Activated CD8-positive, alpha-beta memory T cell treated with anti-CD3 and anti-CD28 coated beads, Interleukin-2, amount 50 U/mL, for 1 hour (primary cell): ENCODE data around the gene EEF1AKMT3.
A peak's percentile ranks its signal among the peaks of the same experiment; 100 is the strongest.
"Not testable (repeated sequence)": the region's sequence is repeated elsewhere in the genome, so short reads cannot be mapped to it uniquely, and the experiment has no call there.

Source experiments
- DNase-seq: peaks from one replicate; pipeline ENCODE4 v3.0.0-alpha.2; 2020; ENCODE audit errors: extremely low read depth

Gene EEF1AKMT3

DNA sequence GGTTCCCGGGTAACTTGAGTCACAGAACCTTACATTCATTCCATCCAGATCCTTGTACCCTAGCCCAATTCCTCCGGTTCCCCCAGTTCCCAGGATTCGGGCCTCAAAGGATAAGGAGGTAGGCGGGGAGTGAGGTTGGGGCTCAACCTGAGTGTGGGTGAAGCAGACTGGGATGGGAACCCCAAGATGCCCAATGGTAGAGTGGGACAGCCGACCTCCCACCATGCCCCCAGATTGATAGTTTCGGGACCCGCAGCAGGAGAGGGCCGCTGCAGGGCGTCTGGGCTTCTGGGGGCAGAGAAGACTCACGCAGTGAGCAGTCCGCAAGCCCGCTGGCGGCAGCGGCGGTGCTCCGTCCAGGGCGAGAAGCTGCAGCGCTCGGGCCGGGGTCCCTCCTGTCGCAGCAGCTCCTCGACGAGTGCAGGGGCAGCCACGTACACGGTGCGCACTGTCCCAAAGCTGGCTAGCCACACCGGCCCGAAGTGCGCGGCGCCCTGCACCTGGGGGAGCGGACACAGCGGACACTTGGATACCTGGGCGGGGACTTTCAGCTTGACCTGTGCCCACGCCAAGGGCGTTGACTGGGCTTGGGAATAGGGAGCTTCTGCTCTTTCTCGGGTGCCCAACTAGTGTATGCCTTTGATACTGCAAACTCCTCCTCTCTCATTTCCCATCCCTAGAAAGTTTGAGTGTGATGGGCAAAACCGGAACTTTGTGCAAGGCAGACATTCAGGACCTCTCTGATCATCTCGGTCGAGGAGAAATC, 6.5 kb upstream of the EEF1AKMT3 start:
- no peak for DNase-seq

DNA sequence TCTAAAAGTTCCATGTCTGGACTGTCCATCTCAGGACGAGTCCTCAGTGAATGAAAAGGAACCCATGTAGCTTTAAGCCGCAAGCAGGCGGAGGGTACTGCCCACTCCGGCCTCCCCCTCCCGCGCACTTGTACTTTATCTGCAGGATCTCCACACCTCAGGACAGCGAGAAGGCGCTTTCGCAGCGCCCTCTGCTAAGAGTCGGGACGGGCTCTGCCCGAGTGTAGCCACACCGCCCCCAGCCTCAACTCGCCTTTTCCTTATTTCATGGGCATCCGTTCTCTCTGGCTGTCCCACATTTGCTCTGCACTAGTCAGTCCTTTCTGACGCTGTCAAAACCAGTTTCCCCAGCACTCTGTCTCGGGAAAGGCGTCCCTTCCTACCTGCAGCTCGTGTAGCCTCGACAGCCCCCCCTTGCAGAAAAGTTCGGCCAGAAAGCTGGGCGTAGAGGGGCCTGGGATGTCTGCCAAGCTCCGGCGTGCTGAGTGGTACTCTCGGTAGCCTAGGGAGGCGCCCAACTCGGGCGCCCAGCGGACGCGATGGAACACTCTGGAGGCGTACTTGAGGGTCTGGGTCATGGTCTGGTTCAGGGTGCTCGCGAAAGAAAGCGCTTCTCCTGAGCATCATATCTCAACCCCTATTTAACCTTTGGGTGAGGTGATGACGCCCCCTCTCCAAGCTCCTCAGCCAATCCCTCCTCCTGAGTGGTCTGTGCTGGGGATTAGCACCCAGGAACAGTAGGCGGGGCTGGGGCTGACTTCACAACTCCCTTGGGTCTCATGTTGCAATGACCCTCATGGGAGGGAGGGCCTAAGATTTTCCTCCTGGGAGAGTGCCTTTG, 5.7 kb upstream of the EEF1AKMT3 start, which contains the start of gene CYP27B1:
Gene CYP27B1 (minus strand): TSS at position 615 of the 841 bp plus-strand sequence. CDS start 37 bp downstream, at position 578.
- no peak for DNase-seq

DNA sequence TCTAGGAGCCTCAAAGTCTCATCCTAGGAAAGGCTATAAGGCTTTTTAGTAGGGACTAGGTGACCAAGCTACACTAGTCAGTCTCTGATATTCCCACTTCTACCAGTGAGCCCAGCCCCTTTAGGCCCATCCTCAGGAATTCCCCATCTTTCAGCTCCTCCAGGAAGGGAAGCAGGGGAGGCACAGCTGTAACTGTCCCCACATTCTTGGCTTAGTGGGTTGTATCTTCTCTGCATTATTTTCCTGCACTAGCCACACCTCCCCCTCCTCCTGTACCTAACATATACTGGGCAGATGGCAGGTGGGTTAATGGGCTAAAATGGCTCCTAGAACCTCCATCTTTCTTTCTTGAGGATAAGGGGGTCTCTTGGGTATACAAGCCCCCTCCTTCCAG, 5.1 kb upstream of the EEF1AKMT3 start:
- DNase-seq = no peak

DNA sequence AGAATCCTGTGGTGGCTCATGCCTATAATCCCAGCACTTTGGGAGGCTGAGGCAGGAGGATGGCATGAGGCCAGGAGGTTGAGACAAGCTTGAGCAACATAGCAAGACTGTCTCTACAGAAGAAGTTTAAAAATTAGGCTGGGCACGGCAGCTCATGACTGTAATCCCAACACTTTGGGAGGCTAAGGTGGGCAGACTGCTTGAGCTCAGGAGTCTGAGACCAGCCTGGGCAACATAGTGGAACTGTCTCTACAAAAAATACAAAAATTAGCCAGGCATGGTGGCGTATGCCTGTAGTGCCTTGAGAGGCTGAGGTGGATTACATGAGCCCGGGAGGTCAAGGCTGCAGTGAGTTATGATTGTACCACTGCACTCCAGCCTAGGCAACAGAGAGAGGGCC, 4.5 kb upstream of the EEF1AKMT3 start:
- DNase-seq = no peak

DNA sequence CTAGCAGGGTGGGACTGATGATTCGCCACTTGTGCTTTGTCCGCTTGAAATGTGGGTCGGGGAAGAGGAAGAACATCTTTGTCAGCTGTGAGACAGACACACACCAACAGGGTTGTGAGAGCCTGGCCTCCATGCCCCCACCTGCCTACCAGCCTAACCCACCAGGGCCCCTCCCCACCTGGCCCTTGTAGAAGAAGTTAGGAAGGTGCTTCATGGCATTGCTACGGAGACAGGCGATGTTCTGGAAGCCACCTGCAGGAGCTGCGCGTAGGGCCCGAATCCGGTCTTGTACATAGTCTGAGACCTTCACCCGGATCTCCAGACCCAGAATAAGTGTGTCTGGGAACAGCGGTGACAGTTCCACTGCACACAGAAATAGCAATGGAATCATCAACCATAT, 2.8 kb upstream of the EEF1AKMT3 start:
- DNase-seq = no peak

DNA sequence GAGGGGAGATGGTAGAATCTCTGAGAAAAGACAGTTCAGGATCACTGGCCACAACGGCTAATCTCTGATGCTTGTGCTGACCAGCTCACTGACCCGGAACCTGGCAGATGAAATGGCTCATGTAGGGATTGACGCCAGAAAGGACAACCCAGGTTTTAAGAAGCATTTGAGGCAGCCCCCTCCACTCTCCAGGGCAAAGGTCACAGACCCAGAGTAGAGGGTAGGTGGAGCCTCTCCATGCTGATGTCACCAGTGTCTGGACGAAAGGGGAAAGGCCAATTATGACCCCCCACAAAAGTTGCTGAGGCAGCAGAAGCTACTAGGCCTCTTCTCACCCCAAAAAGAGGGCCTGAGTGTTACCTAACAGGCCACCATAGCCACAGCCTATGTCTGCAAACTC, 1.7 kb upstream of the EEF1AKMT3 start:
- no peak for DNase-seq

DNA sequence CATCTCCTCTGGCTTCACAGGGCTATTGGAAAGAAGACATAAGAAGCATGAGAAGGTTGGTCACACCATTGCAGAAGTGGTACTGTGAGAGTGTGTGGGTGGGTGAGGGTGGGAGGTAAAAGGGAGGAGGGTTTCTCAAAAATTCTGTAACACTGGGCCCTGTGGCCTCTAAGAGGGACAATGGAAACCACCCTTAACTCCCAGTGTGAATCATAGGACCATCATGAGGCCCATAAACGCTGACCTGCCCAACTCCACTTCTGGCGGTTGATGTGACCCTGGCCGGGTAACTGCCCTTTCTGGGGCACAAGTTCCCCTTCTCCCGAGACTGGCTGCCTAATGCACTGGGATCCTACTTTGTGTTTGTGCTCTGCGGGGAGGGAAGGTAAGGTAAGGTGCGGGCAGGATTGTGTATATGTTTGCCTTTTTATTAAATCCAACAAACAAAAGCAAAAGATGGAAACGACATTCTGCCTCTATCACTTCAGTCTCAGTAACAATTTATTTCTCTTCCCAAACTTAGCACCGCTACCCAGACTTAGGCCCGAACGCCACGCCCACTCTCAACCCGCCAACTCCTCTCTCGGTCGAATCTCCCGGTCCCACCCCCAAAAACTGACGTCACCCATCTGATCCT, 1.1 kb upstream of the EEF1AKMT3 start:
- DNase-seq = peak; percentile 68

DNA sequence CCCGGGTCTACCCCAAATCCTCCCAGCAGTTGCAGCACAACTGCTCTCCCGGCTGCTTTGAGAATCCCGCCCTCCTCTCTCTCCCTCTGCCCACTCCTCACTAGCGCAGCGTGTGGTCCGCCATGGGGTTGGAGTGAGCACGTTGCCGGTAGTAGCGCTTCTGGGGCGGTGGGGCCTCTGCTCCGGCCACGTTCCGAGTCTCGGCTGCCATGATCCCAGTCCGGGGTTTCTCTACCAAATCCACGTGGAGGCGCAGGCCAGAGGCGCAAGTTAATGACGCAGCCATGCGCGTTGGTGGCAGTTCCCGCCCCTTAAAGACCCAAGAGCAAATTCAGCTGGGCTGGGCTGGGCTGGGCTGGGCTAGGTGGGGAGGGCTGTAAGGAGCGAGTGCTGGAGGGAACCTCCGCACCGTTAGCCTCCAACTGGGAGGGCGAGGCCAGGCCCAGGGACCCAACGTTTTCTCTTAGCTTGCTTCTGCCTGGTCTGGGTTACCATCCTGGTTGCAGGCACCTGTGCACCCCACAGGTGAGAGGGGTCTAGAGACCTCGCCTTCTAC, 463 bp upstream of the EEF1AKMT3 start, which contains the start of gene METTL1:
Gene METTL1 (minus strand): TSS at position 233 of the 556 bp plus-strand sequence. CDS start 22 bp downstream, at position 211.
- peak; percentile 67 for DNase-seq

DNA sequence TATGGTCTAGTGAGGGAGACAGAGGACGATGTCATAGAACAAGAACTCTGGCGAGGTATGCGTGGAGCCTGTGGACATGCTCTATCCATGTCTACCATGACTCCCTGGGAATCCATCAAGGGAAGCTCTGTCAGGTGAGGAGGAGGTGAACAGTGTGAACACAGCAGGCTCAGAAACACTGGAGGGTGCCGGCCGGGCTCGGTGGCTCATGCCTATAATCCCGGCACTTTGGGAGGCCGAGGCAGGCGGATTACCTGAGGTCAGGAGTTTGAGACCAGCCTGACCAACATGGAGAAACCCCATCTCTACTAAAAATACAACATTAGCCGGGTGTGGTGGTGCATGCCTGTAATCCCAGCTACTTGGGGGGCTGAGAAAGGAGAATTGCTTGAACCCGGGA, 2.2 kb downstream of the EEF1AKMT3 start:
- DNase-seq = not testable (repeated sequence)

DNA sequence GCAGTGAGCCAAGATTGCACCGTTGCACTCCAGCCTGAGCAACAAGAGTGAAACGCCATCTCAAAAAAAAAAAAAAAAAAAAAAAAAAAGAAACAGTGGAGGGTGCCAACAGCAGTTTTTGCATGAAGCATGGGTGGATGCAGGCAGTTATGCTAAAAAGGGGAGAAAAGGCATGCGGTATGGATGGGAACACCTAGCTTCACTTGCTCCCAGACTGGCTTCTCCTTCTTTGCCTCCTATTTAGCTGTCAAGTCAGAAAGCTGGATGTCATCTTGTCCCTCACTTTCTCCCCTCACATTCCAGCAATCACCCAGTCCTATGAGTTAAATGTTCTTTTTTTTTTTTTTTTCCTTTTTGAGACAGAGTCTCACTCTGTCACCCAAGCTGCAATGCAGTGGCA, 2.6 kb downstream of the EEF1AKMT3 start:
- DNase-seq = no peak

DNA sequence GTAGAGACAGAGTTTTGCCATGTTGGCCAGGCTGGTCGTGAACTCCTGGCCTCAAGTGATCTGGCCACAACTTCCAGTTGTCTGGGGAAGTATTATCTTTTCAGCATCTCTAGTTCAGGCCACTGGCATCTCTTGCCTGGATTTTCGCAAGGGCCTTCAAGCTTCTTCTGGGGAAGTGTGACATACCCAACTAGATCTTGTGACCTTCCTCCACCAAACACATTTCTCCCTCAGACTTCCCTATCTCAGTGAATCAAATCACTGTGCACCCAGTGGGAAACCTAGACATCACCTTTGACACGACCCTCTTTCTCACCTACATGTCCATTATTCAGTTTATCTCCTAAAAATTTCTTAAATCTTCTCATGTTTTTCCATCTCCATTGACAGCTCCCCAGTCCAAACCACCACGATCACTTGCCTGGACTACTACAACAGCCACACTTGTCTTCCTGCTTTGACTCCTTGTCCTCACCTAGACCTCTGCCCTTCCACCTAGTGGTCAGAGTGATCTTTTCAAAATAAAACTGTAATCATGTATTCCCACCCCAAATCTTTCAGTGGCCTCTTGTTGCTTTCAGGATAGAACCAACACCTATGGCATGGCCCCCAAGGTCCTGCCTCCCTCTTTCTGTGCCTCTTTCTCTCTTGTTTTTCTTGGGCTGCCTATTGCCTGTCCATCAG, 3.3 kb downstream of the EEF1AKMT3 start:
- no peak for DNase-seq

DNA sequence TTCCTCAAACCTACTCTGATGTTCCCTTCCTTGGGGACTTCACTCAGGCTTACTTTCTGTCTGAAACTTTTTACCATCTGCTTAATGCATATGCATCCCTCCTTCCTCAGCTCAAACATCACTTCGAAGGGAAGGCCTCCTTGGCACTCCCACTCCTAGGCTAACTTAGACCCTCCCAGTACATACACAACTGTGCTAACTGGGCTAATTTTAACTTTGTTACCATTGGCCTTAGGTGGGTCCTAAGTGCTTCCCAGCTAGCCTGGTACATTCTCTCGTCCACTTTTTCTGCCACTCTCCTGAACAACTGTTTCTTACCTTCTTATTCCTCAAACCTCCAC, 3.8 kb downstream of the EEF1AKMT3 start:
- no peak for DNase-seq

DNA sequence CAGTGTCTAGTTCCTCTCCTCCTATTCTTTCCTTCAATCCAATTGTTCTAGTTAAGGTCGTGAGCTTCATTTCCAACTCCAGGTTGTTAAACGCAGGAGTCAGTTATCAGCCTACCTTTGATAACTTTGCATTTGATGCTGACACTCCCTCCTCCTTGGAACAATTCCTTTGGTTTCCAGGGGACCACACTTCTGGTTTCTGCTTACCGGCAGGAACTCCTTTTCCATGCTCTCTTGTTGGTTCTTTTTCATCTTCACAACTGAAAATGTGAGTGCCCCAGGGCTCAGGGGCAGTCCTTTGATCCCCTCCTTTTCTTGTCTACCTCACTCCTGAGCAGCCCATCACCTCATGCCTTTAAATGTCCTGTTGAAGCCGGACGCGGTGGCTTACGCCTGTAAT, 5.0 kb downstream of the EEF1AKMT3 start:
- DNase-seq = no peak

DNA sequence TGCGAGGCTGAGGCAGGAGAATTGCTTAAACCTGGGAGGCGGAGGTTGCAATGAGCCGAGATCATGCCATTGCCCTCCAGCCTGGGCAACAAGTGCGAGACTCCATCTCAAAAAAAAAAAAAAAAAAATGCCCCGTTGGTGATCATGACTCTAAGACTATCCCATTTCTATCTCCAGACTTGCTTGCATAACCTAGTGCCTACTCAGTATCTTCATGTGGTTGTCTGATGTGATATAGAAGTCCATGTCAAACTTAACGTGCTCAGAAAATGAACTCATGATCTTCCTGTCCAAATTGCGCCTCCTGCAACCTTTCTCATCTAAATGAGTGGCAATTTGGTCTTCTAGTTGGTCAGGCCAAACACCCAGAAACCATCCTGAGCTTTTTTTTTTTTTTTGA, 5.5 kb downstream of the EEF1AKMT3 start:
- DNase-seq = no peak

DNA sequence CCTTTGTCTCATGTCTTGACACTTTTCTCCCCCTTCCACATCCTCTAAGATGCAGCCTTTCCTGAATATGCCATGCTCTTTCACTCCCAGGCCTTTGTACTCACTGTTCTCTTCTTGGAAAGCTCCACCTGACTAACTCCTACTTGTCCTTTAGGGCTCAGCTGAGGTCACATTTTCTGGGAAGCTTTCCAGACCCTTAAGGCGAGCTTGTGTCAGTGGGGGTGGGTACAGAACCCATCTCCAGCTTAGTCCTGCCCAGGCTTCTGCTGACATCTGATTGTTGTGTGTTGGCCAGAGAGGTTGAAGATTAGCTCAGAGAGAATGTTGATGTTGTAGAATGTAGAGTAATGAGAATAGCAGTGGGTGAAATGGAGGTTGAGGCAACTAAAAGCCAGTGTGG, 7.3 kb downstream of the EEF1AKMT3 start:
- DNase-seq = no peak

DNA sequence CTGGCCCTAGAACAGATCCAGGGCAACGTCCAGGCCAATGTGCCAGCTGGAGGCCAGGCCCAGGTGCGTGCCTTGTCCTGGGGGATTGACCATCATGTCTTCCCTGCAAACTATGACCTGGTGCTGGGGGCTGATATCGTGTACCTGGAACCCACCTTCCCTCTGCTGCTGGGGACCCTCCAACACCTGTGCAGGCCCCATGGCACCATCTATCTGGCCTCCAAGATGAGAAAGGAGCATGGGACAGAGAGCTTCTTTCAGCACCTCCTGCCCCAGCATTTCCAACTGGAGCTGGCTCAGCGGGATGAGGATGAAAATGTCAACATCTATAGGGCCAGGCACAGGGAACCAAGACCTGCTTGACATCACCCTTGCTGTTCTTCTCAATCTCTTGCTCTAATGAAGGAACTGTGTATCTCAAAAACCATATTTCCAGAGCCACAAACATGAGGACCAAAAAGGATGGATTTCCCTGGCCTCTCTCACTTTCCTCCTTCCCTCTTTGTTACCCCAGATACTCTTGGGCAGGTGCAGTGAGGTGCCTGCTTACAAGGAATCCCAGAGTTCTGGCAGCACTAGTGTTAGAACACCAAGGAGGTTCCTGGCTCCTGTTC, 8.0 kb downstream of the EEF1AKMT3 start:
- DNase-seq = no peak

DNA sequence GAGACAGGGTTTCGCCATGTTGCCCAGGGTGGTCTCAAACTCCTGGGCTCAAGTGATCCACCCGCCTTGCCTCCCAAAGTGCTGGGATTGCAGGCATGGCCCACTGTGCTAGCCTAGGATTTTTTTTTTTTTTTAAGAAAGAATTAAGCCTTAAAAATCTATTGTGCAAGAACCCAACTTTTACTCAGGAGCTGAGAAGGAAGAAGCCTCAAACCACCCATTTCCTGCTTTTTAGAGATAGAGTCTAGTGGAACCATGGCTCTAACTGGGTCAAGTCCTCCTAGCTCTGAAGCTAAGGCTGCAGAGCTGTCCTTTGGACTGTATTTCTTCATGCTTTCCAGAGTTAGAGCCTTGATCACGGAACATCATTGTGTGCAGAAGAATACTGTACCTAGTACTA, 8.8 kb downstream of the EEF1AKMT3 start:
- DNase-seq = no peak

DNA sequence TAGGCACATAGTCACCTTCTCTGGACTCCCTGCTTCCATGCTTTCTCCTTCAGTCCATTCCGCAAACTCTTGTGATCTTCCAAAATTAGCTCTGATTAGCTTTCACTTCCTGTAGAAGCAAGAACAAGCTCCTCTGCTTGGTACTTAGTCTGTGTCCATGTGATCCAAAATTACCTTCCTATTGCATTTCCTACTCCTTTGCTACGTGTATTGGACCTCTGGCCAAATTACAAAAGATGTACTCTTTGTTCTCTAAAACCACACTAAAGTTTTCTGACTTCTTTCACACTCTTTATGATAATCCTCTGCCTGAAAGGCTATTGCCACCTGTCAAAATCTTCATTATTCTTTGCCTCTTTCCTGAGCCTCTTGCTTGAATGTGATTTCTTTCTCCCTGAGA, 9.4 kb downstream of the EEF1AKMT3 start:
- DNase-seq = no peak

DNA sequence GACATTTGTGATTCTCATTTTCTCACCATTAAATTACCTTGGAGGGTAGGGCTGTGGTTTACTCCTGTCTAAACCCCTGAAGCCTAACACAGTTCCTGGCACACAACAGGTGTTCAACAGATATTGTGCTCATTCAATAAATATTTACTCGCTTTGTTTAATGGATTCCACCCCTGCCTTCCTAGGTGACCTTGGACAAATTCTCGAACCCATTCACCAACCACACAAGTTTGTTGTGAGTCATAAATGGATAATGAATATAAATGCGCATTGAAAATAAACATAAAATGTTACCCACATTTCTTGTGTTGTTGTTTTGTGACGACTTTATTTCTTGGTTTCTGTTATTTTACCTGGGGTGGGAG, 9.8 kb downstream of the EEF1AKMT3 start:
- DNase-seq = no peak

DNA sequence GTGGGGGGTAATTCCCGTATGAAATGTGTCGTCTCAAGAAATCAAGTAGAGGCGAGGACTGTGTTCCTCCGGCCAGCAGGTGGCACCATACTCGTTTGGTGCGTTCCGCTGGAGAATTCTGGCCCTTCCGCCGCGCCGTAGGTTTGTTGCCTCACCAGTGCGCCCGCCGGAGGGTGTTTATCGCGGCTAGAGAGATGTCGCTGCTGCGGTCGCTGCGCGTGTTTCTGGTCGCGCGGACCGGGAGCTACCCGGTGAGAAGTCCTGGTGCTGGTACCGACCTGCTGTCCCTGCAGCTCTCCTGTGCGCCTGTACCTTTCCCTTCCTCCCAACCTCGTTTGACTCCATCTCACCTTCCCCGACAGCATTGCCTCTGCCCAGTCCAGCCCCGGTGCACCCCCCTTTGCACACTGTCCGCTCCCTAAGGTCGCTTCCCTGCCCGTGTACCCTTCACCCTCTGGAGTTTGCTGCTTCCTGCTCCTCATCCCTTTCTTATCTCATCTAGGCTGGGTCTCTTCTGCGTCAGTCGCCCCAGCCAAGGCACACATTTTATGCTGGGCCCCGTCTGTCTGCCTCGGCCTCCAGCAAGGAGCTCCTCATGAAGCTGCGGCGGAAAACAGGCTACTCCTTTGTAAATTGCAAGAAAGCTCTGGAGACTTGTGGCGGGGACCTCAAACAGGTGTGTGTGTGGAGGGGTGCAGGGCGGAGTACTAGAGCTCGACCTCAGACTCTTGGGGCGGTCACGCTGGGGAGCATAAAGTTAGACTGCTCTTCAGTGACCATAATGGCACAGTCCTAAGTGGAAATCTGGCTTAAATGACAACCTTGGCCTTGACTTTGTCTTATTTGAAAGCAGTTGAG, 10.4 kb downstream of the EEF1AKMT3 start, which contains the start of gene TSFM:
Gene TSFM (plus strand): TSS at position 180 of the 858 bp plus-strand sequence. CDS start 15 bp downstream, at position 195.
- peak; percentile 96 for DNase-seq
